Stimulated activated CD4-positive, alpha-beta T cell treated with anti-CD3 and anti-CD28 coated beads, Interleukin-12 subunit alpha, Interleukin-12 subunit beta, amount 100 ng/mL, for 24 hours (primary cell): ENCODE results near the gene NFYB.
"Not testable (repeated sequence)": the region's sequence is repeated elsewhere in the genome, so short reads cannot be mapped to it uniquely, and the experiment has no call there.

Source experiments
- DNase-seq, 2 experiments: peaks; one replicate each; pipeline ENCODE4 v3.0.0-alpha.2; 2020; ENCODE audit warnings: low read depth in 2 of 2

The NFYB gene

DNA sequence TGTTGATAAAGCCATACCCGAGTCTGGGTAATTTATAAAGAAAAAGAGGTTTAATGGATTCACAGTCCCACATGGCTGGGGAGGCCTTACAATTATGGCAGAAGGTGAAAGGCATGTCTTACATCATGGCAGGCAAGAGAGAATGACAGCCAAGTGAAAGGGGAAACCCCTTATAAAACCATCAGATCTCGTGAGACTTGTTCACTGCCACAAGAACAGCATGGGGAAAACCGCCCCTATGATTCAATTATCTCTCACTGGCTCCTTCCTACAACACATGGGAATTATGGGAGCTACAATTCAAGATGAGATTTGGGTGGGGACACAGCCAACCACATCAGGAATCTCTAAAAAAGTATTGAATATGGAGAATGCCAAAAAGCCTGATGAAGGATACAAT, 25.0 kb upstream of the NFYB start:
- not testable (repeated sequence) for DNase-seq

DNA sequence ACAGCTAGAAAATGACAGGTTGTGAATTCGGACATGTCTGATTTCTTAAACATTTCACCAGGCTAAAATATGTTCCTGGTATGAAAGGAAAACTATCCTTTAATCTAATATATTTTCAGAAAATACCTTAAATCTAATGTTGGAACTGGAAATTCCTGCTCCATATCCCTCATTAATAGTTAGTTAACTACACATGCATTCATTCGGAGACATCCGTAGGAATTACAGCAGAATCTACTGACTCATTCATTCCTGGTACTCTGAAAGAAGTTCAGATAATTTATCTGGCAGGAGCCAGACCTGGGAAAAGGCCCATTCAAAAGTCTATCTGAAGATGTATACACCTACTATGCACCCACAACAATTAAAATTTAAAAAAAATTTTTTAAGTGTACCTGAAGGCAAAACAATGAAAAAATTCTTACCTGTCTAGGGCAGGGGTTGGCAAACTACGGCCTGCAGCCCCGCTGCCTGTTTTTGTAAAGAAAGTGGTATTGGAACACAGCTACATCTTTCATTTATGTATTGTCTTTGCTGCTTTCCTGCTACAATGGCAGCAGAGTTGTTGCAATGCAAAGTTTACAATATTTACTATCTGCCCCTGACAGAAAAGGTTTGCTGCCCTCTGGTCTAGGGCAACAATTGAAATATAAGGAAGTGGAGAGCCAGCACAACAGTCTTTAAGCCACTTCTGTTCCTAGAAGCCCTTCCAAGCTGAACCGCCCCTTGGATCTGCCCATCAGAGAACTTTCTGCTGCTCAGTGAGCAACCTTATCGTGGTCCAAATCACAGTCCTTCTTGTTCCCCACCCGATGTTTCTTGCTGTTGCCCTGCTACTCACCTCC, 17.9 kb upstream of the NFYB start:
- DNase-seq = no peak

GRCh38 chr12:104154806-104155205, 16.8 kb upstream of the NFYB start:
- DNase-seq = no peak

- DNase-seq = no peak
Observed at GRCh38 chr12:104154286-104154685, 16.3 kb upstream of the NFYB start.

- no peak for DNase-seq
Observed at GRCh38 chr12:104152685-104153241, 14.8 kb upstream of the NFYB start.

GRCh38 chr12:104150416-104150815, 12.4 kb upstream of the NFYB start:
- DNase-seq = no peak

GRCh38 chr12:104147346-104147745, 9.3 kb upstream of the NFYB start:
- DNase-seq = no peak

- no peak for DNase-seq
Observed at GRCh38 chr12:104143918-104144317, 5.9 kb upstream of the NFYB start.

DNA sequence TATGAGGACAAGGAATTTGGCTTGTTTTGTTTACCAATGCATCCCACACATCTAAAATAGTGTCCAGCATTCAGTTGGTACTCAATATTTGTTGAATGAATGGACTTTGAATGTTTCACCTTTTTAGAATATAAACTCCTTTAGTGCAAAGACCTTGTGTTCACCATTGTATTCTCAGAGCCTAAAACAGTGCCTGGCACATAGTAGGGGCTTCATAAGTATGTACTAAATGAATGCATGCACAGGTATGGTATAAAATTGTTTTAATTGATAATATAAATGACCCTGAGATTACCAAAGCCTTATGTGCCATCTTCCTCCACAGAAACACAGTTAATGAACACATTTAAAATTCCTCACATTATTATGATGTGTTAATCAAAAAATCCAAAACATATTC, 5.0 kb upstream of the NFYB start:
- no peak for DNase-seq

DNA sequence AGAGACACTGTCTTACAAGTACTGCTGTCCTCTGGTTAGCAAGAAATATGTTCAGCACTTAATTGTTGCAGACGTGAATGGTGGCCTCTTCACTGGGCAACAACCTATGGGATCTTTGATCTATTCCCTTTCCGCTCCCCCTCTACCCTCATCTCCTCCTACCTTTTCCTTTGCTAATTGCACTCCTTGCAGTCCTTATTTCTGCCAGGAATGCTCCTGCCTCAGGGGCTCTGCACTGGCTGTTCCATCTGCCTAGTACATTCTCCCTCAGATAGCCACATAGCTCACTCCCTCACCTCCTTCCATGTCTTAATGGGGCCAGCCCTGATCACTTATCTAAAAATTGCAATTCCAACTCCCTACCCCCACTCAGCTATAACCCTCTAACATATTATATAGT, 4.5 kb upstream of the NFYB start:
- no peak for DNase-seq

DNA sequence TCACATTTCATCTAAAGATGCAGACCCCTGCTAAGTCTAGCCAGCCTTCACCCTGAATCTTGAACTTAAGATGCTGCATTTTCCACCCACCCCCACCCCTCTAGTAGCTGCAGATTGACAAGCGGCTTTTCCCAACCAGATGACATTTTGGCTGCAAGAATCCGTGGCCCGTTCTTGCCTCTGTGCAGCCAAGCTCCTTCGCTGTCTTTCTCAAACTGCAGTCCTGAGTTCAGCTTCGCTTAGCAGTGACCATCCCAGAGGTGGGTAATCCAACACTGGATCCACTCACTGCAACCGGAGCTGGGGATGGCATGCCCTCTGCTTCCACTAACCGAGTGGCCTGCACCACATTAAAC, 765 bp upstream of the NFYB start:
- no peak for DNase-seq

DNA sequence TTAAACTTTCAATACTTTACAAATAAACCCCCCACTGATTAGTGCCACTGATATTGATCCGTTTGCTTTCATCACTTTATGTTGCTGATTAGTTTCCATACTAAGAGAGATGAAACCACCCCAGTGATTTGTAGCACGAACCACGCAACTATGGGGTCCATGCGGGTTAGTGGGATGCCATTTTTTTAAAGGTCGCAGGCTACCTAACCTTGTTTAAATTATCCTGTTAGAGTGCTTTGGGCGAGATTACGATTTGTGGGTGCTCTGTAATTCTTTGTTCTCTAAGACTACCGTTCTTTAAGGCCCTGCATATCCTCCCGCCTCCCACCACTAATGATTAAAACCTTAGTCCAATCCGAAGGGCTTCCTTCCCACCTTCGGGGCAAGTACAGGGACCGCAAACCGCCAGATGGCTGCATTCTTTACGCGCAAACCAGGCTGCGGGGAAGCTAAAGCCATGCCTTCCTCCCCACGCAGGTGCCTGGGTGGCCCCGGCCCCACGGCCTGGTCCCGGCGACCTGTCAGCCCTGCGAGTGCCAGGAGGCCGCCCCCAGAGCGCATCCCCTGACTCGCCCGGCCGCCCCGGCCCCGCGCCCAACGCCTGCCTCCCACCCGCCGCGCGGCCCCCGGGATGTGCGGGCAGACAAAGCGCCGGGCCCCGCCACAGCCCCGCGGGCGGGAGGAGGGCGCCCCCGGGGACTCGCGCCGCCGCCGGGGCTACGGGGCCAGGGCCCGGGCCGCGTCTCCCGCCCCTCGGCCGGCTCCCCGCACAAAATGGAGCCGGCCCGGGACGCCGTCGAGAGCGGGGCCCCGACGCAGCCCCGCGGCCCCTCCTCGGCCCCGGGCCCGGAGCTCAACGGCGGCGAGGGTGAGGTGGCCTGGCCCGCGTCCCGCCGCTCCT, 759 bp downstream of the NFYB start:
- DNase-seq = peak; percentile 17 to 34

- no peak for DNase-seq
Observed at GRCh38 chr12:104136577-104136976, 1.4 kb downstream of the NFYB start.

DNA sequence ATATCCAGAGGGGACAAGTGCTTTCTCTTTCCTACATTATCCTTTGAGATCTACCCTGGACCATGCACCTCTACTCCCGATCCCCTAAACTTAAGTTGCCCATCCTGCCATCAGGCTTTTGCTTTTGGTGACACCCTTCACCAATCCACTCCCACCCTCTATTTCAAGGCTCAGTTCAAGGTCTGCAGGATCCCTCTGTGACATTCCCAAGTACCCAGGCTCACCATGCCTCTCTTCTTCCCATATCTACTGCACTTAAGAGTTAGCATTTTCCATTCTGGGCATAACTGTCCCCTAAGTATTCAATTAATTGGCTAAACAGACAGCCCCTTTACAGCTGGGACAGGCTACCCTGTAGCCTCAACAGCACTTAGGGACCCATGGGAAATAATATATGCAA, 3.1 kb downstream of the NFYB start:
- no peak for DNase-seq

DNA sequence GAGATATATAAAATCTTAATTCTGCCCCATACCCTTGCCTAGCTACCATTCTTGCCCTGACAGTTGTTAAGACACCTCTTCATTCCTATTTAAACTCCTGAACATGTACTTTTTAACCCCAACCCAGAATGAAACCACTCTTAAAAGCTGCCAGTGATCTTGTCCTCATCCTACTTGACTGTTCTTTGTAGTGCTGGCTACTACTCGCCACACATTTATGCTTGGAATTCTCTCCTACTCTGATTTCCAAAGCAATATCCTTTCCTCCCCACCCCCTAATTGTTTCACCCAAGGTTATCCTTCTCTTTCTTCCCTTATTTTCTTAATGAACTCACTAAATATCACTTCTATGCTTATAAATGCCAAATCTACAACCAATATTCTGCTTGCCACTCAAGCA, 4.1 kb downstream of the NFYB start:
- DNase-seq = no peak

- no peak for DNase-seq
Observed at GRCh38 chr12:104133321-104133720, 4.7 kb downstream of the NFYB start.

DNA sequence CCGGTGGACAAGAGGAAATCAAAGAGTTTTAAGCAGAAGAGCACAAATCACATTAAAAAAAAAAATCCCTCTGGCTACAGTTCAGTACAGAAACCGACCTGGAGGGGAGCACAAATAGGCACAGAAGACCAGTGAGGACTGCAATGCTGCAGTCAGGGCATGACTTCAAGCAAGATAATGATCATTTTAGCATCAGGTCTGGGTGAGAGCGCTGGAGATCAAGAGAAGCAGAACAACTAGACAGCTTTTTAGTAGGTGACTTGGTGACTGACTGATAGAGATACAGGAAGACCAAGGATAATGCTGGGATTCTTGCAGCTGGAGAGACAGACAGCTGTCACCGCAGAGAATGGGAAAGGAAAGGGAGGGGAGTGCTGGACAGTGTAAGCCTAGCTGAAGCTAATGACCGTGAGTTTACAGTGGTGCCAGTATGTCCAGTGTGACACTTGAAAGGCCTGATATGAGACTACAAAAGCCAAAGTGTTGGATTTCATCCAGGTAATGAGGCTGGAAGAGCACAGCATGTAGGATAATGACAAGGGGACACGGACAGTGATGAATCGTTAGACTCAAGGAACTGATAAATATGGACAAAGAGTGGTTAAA, 5.6 kb downstream of the NFYB start:
- DNase-seq = no peak

GRCh38 chr12:104131609-104132008, 6.4 kb downstream of the NFYB start:
- no peak for DNase-seq

GRCh38 chr12:104130760-104131159, 7.2 kb downstream of the NFYB start:
- DNase-seq = no peak

DNA sequence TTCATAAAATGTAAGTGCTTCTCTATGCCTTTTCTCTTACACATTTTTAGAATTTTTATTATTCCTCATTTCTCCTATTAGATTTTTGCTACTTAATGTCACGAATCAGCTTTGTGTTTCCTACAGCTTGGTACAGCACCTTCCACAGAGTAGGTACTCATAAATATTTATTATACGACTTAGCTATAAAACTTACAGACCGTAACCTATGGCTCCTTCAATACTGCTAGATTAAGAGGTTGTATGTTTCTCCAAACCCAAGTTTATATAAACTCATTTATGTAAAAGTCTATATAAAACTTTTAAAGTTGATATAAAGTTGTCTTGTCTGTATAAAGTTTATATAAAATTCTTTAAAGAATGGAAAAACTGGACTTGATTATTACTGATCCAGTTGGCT, 11.5 kb downstream of the NFYB start:
- DNase-seq = no peak

- DNase-seq = no peak
Observed at GRCh38 chr12:104122298-104122697, 15.7 kb downstream of the NFYB start.

GRCh38 chr12:104121001-104121400, 17.0 kb downstream of the NFYB start:
- no peak for DNase-seq
